Fibroblast of the aortic adventitia (primary cell): ENCODE measurements around the gene FABP2. TPM values are rescaled to one million over a fixed set of nuclear protein-coding genes. Genes with fewer than 3 reads are reported as not detected.

Source experiments
- DNase-seq: peaks from one replicate; pipeline ENCODE4 v3.0.0-alpha.2; 2010; ENCODE audit warnings: low read depth
- H3K4me3 ChIP-seq: 2 replicates; pipeline ENCODE4 v1.5.1; 2011; ENCODE audit warnings: low read depth, mild to moderate bottlenecking, control low read depth, low read length, moderate library complexity
- total RNA-seq: library from RNA; depleted of rRNA; stranded (reverse); fragments of >200 nt; gene quantifications from 2 replicates; pipeline ENCODE4 v1.2.3, GENCODE V29; 2012; ENCODE audit warnings: low replicate concordance
- TF ChIP-seq, protein P1 (sequence below): IDR thresholded peaks from 2 replicates; pipeline ENCODE4 v1.5.1; 2011; ENCODE audit warnings: mild to moderate bottlenecking, low read length, control low read depth, inconsistent platforms; ENCODE audit not compliant: insufficient read depth

Gene FABP2
- total RNA-seq, 1 donor = not detected

DNA sequence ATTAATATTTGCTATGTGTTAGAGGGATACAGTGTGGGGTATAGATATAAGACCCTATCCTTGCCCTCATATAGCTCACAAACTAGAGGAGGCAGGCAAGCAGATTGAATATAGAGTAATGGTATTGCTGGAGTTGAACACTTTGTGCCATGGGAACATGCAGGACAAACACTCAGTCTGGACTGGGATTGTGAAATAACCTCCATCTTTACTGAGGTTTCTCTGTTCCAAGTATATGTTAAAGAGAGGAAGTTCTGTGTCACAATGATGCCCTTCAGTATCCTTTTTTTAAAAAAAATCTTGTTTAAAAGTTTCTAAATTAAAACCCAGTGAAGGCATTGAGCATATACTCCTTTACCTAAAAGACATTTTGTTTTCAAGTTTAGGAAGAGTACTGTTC is 8.7 kb downstream of the FABP2 start:
- DNase-seq = no peak
- H3K4me3 ChIP-seq = no peak overlapping the region
- TF ChIP-seq, protein P1, sequence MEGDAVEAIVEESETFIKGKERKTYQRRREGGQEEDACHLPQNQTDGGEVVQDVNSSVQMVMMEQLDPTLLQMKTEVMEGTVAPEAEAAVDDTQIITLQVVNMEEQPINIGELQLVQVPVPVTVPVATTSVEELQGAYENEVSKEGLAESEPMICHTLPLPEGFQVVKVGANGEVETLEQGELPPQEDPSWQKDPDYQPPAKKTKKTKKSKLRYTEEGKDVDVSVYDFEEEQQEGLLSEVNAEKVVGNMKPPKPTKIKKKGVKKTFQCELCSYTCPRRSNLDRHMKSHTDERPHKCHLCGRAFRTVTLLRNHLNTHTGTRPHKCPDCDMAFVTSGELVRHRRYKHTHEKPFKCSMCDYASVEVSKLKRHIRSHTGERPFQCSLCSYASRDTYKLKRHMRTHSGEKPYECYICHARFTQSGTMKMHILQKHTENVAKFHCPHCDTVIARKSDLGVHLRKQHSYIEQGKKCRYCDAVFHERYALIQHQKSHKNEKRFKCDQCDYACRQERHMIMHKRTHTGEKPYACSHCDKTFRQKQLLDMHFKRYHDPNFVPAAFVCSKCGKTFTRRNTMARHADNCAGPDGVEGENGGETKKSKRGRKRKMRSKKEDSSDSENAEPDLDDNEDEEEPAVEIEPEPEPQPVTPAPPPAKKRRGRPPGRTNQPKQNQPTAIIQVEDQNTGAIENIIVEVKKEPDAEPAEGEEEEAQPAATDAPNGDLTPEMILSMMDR = no peak

DNA sequence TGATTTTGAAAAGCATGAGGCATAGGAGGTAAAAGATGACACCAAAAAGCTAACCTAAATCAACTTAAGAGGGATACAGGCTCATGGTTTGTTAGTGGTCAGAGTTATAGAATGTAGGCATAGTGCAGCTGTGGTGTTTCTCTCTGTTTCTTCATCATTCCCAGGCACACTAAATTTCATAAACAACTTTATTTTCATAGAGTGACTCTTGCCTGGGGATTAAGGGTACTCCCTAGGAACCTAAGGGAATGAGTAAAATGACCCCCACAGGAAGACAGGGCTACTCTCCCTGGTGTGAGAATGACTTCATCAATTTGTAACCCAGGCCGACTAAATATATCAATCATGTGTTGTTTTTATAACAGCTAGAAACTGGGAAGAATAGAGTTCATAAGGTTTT is 11.1 kb downstream of the FABP2 start:
- H3K4me3 ChIP-seq = no peak overlapping the region
- no peak for DNase-seq
- TF ChIP-seq, protein P1 = no peak

DNA sequence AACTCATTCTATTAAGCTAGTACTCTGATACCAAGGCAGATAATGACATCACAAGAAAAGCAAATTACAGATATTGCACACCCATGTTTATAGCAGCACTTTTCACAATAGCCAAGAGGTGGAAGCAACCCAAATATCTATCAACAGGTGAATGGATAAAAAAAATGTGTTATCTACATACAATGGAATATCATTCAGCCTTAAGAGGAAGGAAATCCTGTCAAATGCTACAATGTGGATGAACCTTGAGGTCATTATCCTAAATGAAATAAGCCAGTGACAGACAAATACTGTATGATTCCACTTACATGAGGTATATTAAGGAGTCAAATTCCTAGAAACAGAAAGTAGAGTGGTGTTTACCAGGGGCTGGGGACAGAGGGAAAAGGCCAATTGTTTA is 14.3 kb downstream of the FABP2 start:
- TF ChIP-seq, protein P1 = no peak
- H3K4me3 ChIP-seq = no peak overlapping the region
- DNase-seq = no peak

DNA sequence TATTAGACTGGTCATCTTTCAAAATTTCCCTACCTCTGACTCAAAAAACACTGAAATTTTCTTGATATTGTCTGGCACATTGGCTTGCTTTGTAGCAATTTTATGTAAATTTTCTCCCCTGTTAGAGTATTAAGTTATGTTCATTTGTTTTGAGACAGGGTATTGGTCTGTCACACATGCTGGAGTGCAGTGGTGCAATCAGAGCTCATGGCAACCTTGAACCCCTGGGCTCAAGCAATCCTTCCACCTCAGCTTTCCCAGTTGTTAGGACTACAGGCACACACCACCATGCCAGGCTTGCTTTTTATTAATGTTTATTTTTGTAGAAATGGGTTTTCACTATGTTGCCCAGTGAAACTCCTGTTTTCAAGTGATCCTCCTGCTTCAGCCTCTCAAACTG is 17.5 kb downstream of the FABP2 start:
- H3K4me3 ChIP-seq = no peak overlapping the region
- TF ChIP-seq, protein P1 = no peak
- no peak for DNase-seq

DNA sequence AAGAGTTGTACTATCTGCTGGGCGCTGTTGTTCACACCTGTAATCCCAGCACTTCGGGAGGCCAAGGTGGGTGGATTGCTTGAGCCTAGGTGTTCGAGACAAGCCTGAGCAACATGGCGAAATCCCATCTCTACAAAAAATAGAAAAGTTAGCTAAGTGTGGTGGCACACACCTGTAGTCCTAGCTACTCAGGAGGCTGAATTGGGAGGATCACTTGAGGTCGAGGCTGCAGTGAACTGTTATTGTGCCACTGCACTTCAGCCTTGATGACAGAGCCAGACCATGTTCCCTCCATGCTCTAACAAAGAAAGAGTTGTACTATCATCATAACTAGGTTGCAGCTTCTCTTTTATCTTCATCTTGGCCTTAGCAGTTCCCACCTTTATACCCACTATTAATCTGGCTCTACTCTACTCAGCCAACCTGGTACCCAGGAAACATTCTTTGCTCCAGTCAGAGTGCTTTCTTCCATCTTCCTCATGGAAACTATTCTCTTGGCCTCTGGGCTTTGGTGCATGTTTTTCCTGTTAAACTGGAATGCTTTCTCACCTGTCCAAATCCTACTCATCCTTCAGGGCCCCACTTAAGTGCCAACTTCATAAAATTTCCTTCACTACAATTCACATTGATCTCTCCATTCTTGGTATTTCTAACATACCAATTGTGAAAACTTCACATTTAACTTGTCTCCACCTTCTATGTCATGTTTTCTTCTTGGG is 18.2 kb downstream of the FABP2 start:
- H3K4me3 ChIP-seq = no peak overlapping the region
- no peak for DNase-seq
- TF ChIP-seq, protein P1 = no peak

DNA sequence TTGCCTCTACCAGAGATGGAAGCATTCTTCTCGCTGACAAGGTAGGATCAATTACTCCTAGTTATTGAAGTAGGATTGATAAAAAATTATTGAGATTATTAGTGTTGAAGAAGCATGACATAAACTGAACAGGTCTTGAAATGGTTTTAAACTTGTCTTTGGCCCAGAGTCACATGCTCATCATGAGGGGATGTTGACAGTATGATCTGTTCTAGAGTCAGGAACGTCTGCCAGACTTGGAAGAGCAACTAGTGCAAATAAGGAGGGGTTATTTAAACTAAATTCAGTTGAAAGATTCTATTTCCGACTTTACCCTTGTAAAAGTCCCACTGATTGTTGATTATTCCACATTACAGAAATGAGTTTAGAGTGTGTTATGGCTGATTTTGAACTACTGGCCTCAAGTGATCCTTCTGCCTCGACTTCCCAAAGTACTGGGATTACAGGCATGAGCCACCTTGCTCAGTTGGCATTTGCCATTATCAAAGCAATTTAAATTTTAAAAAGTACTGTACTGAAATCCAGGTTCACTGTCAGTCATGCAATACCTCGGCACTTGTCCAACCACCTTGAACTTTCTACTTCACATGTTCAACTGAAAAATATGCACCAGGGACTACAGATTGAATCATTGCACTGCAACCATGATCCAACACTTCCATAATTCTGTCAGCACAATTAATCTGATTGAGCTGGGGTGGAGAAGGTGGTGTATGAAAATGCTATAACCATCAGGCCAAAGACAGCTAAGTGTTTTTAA is 19.7 kb downstream of the FABP2 start:
- no peak for DNase-seq
- TF ChIP-seq, protein P1 = no peak
- H3K4me3 ChIP-seq = no peak overlapping the region
